GM23248 (cell line): Measurements from ENCODE around the gene ZSWIM6. TPM values are rescaled to one million over a fixed set of nuclear protein-coding genes. Genes with fewer than 3 reads are reported as not detected.

Experiments used
- DNase-seq: peaks from one replicate; pipeline ENCODE4 v3.0.0-alpha.2; 2015
- H2AFZ ChIP-seq: fragments of 200-600 bp; sonication (generic); 2 replicates; pipeline ENCODE4 v1.6.1; 2016; ENCODE audit warnings: antibody characterized with exemption
- H3F3A ChIP-seq: fragments of 200-600 bp; sonication (generic); 2 replicates; pipeline ENCODE4 v1.6.1; 2016; ENCODE audit warnings: mild to moderate bottlenecking, antibody characterized with exemption, mixed run types; ENCODE audit not compliant: insufficient read depth
- H3K27ac ChIP-seq: fragments of 200-600 bp; sonication (generic); 2 replicates; pipeline ENCODE4 v1.5.1; 2016; ENCODE audit warnings: mild to moderate bottlenecking
- H3K27me3 ChIP-seq: fragments of 200-600 bp; sonication (generic); replicated peaks from 2 replicates; pipeline ENCODE4 v1.6.1; 2016; ENCODE audit warnings: mild to moderate bottlenecking; ENCODE audit not compliant: insufficient read depth
- H3K36me3 ChIP-seq: fragments of 200-600 bp; sonication (generic); 2 replicates; pipeline ENCODE4 v1.6.1; 2016; ENCODE audit warnings: low read depth, mild to moderate bottlenecking
- H3K4me1 ChIP-seq: fragments of 200-600 bp; sonication (generic); 2 replicates; pipeline ENCODE4 v1.6.1; 2016; ENCODE audit warnings: mild to moderate bottlenecking; ENCODE audit not compliant: insufficient read depth
- H3K4me2 ChIP-seq: fragments of 200-600 bp; sonication (generic); one replicate; pipeline ENCODE4 v1.6.1; 2016; ENCODE audit warnings: mild to moderate bottlenecking; ENCODE audit not compliant: unreplicated experiment
- H3K4me3 ChIP-seq: fragments of 200-600 bp; sonication (generic); 2 replicates; pipeline ENCODE4 v1.5.1; 2016; ENCODE audit warnings: mild to moderate bottlenecking
- H3K79me2 ChIP-seq: fragments of 200-600 bp; sonication (generic); 2 replicates; pipeline ENCODE4 v1.6.1; 2016; ENCODE audit warnings: mild to moderate bottlenecking; ENCODE audit not compliant: insufficient read depth
- H3K9ac ChIP-seq: fragments of 200-600 bp; sonication (generic); 2 replicates; pipeline ENCODE4 v1.6.1; 2016; ENCODE audit warnings: mild to moderate bottlenecking
- H3K9me2 ChIP-seq: fragments of 200-600 bp; sonication (generic); 2 replicates; pipeline ENCODE4 v1.6.1; 2016; ENCODE audit warnings: mixed run types, mild to moderate bottlenecking, moderate library complexity; ENCODE audit not compliant: insufficient read depth
- H3K9me3 ChIP-seq: fragments of 200-600 bp; sonication (generic); one replicate; pipeline ENCODE4 v1.6.1; 2017; ENCODE audit warnings: low read depth
- H4K20me1 ChIP-seq: fragments of 200-600 bp; sonication (generic); 2 replicates; pipeline ENCODE4 v1.6.0; 2016; ENCODE audit not compliant: insufficient read depth
- EZH2 ChIP-seq: fragments of 200-600 bp; sonication (generic); IDR thresholded peaks from 2 replicates; pipeline ENCODE4 v1.6.1; 2018; ENCODE audit warnings: antibody characterized with exemption, mild to moderate bottlenecking; ENCODE audit not compliant: insufficient read depth, poor library complexity, severe bottlenecking
- EZH2phosphoT487 ChIP-seq: fragments of 200-600 bp; sonication (generic); IDR thresholded peaks from 2 replicates; pipeline ENCODE4 v1.6.1; 2018; ENCODE audit warnings: antibody characterized with exemption, moderate library complexity, mild to moderate bottlenecking, low read depth; ENCODE audit not compliant: insufficient read depth
- WGBS, 2 experiments: methylation state at CpG; one replicate each; pipeline ENCODE4 v1.1.6; 2015 to 2017; ENCODE audit warnings: low lambda C conversion rate in 2 of 2, low coverage in 1 of 2; ENCODE audit errors: missing lambda C conversion rate in 2 of 2; 5-methylcytosine and 5-hydroxymethylcytosine counted together
- in situ Hi-C: fragments of 300-500 bp; cut with MboI; formaldehyde crosslinking; loops from 2 replicates; pipeline ENCODE4 v1.15.0; 2020
- polyA plus RNA-seq: library from polyadenylated mRNA; unstranded; fragments of >200 nt; fragmentation: Nextera tagmentation; extraction: Ambion mirVana; gene quantifications from 2 replicates; pipeline ENCODE4 v1.2.1, GENCODE V29; 2016
- total RNA-seq: library from RNA; depleted of rRNA; stranded (reverse); fragments of >200 nt; shearing (Covaris generic); gene quantifications from 2 replicates; pipeline ENCODE4 v1.2.3, GENCODE V29; 2014

ZSWIM6 gene
- total and polyA plus RNA-seq, 2 experiments from 2014 or later = 1.5 to 4.8 TPM

- no peak overlapping the region for H2AFZ ChIP-seq
- H3K4me2 ChIP-seq = peak overlapping the region; percentile 71
- peaks cover 49% of the 10 kb centered on the region for H3K4me1 ChIP-seq
- peaks cover 46% of the 10 kb centered on the region for H3F3A ChIP-seq
- peak overlapping the region; percentile 25 for H3K27ac ChIP-seq
- H3K4me3 ChIP-seq = peak overlapping the region; percentile 46; the same call in 1 of the 2 replicates
- in situ Hi-C loops = no loop called here
- no peak for DNase-seq
- peak overlapping the region; percentile 38; the same call in 1 of the 2 replicates for H3K9ac ChIP-seq
- H3K36me3 ChIP-seq = no peaks in the 10 kb centered on the region
- 45 to 50% methylated on average over 1 of the region's 1 CpG for WGBS, 2 experiments
- no peaks in the 10 kb centered on the region for H3K9me2 ChIP-seq
- no peaks in the 10 kb centered on the region for H3K9me3 ChIP-seq
- H3K27me3 ChIP-seq = no peaks in the 10 kb centered on the region
- H4K20me1 ChIP-seq = no peaks in the 10 kb centered on the region; the same call in 1 of the 2 replicates
- H3K79me2 ChIP-seq = peaks cover 88% of the 10 kb centered on the region
- TF ChIP-seq EZH2phosphoT487 = no peak
These were observed 75.7 kb downstream of the ZSWIM6 start for GRCh38 chr5:61407706-61408270.

GRCh38 chr5:61408476-61409168 lies 76.6 kb downstream of the ZSWIM6 start:
- in situ Hi-C loops = no loop called here
- Histone ChIP-seq H3K9me2 (no peaks in the 10 kb centered on the region), H3K4me1 (peaks cover 40% of the 10 kb centered on the region), H2AFZ (no peak overlapping the region), H3K27me3 (no peaks in the 10 kb centered on the region), H4K20me1 (no peaks in the 10 kb centered on the region), H3K4me2 (peak overlapping the region; percentile 89), H3F3A (peaks cover 38% of the 10 kb centered on the region), H3K36me3 (no peaks in the 10 kb centered on the region), H3K4me3 (peak overlapping the region; percentile 58), H3K9me3 (no peaks in the 10 kb centered on the region), H3K79me2 (peaks cover 88% of the 10 kb centered on the region), H3K9ac (peak overlapping the region; percentile 80), H3K27ac (peak overlapping the region; percentile 95)
- DNase-seq = peak; percentile 100
- no peak for TF ChIP-seq EZH2phosphoT487
- TF ChIP-seq EZH2 = no peak
- 0 to 1% methylated on average over 28 of the region's 28 CpGs for WGBS, 2 experiments

GRCh38 chr5:61409568-61409967 lies 77.5 kb downstream of the ZSWIM6 start:
- no peaks in the 10 kb centered on the region for H3K9me2 ChIP-seq
- H3F3A ChIP-seq = peaks cover 38% of the 10 kb centered on the region
- peak overlapping the region; percentile 80 for H3K9ac ChIP-seq
- H3K79me2 ChIP-seq = peaks cover 88% of the 10 kb centered on the region
- WGBS, 2 experiments = 0% methylated on average over 2 of the region's 2 CpGs
- no peaks in the 10 kb centered on the region for H3K27me3 ChIP-seq
- 0 out of 2 replicates have a peak, but pooled peaks have one; percentile 35 for TF ChIP-seq EZH2phosphoT487
- no peak for TF ChIP-seq EZH2
- in situ Hi-C loops = no loop called here
- H2AFZ ChIP-seq = peak overlapping the region; percentile 43; the same call in 1 of the 2 replicates
- DNase-seq = peak; percentile 91
- H3K4me1 ChIP-seq = peaks cover 40% of the 10 kb centered on the region
- H3K9me3 ChIP-seq = no peaks in the 10 kb centered on the region
- peak overlapping the region; percentile 89 for H3K4me2 ChIP-seq
- peak overlapping the region; percentile 95 for H3K27ac ChIP-seq
- no peaks in the 10 kb centered on the region for H3K36me3 ChIP-seq
- H3K4me3 ChIP-seq = peak overlapping the region; percentile 58
- H4K20me1 ChIP-seq = no peaks in the 10 kb centered on the region

- TF ChIP-seq EZH2phosphoT487 = no peak
- no peak for TF ChIP-seq EZH2
- no peak overlapping the region for H3K9ac ChIP-seq
- no peaks in the 10 kb centered on the region for H4K20me1 ChIP-seq
- H3F3A ChIP-seq = peaks cover 38% of the 10 kb centered on the region
- H3K4me1 ChIP-seq = peaks cover 36% of the 10 kb centered on the region
- peak overlapping the region; percentile 95 for H3K27ac ChIP-seq
- H3K9me3 ChIP-seq = no peaks in the 10 kb centered on the region
- no peak overlapping the region for H3K4me3 ChIP-seq
- 95 to 98% methylated on average over 5 of the region's 5 CpGs for WGBS, 2 experiments
- H3K79me2 ChIP-seq = peaks cover 88% of the 10 kb centered on the region
- no peaks in the 10 kb centered on the region for H3K36me3 ChIP-seq
- no peaks in the 10 kb centered on the region for H3K27me3 ChIP-seq
- in situ Hi-C loops = no loop called here
- DNase-seq = no peak
- no peaks in the 10 kb centered on the region for H3K9me2 ChIP-seq
- no peak overlapping the region for H3K4me2 ChIP-seq
- H2AFZ ChIP-seq = no peak overlapping the region
These were observed 78.8 kb downstream of the ZSWIM6 start for GRCh38 chr5:61410811-61411210.
